HG03442 (cell line): ENCODE results near the gene PRKG1.

Experiments
- ATAC-seq: cut with Tn5 transposase; IDR thresholded peaks from one replicate; pipeline ENCODE4 v1.9.1; 2021; ENCODE audit warnings: mild to moderate bottlenecking, moderate library complexity; ENCODE audit not compliant: unreplicated experiment

Gene PRKG1

DNA sequence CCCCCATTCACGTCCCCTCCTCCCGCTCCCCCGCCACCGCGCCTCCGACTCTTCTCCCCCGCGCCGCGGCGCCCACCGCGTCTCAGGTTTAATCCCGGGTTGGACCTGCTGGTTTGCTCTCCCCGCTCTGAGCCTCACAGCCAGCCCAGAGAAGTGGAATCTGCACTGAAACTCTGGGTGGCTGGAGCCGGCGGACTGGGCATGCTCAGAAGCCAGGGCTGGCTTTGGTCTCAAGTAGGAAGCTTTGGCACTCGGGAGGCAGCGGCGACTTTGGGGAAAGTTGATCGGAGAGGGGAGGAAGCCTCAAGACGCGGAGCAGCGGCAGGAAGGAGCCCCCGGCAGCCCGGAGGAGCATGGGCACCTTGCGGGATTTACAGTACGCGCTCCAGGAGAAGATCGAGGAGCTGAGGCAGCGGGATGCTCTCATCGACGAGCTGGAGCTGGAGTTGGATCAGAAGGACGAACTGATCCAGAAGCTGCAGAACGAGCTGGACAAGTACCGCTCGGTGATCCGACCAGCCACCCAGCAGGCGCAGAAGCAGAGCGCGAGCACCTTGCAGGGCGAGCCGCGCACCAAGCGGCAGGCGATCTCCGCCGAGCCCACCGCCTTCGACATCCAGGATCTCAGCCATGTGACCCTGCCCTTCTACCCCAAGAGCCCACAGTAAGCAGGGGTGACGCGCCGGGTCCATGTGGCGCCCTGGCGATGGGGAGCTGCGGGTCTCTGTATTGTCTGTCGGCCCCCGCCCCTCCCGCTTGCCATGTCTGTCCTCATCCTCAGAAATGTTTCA is at the start of gene PRKG1:
Gene PRKG1 (plus strand): TSS at position 250 of the 791 bp plus-strand sequence.
- ATAC-seq = no peak

DNA sequence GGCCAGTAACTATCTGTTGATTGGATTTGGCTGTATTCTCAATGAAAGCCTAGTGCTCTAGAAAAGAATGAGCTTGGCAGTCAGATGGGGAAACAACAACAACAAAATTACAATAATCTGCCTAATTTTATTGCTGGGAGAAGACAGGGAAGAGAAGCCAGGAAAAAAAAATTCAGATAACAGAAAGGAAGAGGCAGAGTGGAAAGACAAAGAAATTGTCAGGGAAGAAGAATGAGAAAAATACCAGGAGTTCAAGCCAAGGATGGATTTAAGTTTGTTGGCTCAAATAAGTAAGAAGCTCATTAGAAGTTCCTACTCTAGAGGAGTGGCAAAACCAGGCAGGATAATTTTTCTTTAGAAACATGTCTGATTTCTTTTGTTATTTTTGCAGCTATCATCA is 45.9 kb upstream of the PRKG1 start:
- ATAC-seq = no peak

DNA sequence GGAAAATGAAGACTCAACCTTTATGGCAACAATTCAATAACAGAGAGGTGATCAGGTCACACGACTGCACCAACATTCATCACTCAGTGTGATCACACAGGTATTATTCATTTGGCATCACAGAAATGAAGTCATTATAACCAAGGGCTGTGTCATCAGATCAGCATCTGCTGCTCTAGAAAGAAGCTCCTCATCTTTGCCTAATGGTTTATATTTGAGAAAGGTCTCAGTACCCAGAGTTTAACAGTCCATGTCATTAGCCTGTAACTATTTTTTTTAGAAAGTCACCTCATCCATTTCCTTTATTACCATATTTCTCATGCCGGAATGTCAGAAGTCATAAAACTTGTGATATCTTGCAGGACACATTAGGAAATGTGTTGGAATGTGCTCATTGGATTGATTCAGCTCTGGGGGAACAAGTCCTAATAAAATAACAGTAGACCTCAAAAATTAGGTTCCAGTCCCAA is 45.1 kb upstream of the PRKG1 start:
- ATAC-seq = no peak

DNA sequence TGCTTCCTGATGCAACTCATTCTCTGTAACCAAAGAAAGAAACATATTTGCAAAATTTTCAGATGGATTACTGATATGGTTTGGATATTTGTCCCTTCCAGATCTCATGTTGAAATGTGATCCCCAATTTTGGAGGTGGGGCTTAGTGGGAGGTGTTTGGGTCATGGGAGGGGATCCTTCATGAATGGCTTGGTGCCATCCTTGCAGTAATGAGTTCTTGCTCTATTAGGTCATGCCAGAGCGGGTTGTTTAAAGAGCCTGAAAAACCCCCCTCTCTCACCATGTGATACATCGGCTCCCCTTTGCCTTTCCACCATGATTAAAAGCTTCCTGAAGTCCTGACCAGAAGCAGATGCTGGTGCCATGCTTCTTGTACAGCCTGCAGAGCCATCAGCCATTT is 43.8 kb upstream of the PRKG1 start:
- ATAC-seq = no peak

DNA sequence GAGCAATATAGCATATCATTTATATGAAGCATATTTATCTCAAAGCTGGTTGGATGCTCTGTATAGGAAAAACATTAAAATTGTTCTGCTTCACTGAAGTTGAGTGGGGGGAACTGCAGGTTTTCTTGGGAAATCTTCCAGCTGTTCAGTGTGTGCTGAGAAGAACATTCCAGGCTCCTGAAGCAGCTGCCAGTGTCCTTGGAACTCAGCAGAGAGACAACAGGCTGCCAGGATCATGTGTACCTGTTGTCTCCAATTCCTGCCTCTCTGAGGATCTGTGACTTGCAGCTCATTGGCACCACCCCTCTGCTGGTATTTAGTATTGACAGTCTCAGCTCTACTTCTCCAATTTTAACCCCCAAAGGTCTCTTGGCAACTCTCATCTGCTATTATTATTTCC is 42.3 kb upstream of the PRKG1 start:
- ATAC-seq = no peak

DNA sequence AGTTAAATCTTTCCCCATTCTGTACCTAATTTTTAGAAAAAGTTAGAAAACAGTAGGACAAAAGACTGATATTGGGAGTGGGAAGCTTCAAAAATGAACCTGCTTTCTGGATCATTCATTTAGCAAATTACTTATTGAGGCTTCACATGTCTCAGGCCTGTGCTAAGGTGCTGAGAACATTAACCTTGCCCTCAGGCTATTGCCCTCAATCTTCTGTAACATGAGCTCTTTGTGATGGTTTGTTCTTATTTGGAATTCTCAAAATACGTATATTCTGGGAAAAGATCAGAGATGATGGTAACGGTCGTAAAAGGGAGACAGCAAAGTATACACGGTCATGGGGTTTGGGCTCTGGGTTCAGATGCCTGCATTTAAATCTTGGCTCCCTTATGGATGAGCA is 39.5 kb upstream of the PRKG1 start:
- ATAC-seq = no peak

DNA sequence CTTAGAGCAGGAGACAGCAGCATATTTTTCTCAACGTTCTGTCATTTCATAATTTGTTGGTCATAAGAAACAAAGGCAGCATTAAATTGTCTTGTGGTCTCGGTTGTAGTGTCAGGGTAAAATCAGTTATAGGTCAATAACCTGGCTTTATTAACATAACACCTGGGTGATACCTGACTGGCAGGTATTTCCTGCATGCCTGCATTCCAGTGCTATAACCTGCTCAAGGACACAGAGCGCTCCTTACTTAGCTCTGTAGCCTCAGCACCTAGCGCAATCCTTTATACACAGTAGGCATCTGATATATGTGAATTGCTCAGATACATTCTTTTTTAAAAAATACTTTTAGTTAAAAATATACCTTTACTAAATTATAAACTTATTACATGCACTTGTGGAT is 38.9 kb upstream of the PRKG1 start:
- ATAC-seq = no peak

DNA sequence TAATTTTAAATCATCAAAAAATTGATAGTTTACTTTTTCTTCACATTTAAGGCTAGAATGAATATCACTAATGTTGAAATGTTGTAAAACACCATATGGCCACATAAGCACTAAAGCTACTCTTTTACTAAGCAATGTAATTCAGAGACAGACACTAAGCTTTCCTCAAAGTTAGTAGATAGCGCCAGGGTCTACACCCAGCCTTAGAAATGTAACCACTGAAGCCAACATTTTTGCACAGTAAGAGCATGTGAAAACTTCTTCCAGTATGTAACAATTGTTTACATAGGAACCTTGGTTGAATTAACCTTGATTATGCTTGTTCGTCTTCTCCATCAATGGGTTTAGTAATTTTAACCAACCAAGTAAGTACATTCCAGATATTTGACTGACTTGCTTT is 28.4 kb upstream of the PRKG1 start:
- ATAC-seq = no peak

DNA sequence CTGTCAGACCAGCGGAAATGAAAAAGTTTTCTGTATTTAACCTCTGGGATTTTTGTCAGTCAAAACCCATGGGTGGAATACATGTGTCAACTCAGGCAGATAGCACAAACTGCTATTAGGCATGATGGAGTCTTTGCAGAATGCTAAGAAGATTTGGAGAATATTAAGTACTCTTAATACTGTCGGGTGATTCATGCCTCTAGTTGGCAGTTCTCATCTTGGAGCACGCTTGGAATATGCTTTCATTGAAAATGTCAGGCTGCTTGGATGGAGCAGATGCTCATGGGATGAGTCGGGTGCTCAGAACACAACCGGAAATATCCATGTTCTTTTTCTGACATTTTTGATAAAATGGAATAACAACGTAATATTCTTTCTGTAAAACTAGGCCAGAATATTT is 27.6 kb upstream of the PRKG1 start:
- no peak for ATAC-seq

DNA sequence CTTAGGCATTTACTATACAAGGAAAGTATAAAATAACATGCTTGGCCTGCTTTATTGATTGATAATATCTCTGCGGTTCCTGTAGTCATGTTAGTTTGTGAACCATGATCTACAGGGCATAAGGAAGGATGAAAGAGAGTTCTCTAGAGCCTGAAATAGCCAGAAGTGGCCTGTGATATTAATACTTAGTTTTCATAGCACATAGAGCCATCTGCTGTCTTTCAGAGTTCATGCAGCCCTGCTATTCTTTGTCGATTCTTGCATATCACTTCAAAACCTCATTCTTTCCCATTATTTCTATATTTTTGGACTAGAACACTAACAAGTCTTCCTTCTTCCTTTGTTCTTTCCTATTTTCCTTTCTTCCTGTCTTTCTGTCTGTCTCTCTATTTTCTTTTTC is 26.4 kb upstream of the PRKG1 start:
- ATAC-seq = no peak

DNA sequence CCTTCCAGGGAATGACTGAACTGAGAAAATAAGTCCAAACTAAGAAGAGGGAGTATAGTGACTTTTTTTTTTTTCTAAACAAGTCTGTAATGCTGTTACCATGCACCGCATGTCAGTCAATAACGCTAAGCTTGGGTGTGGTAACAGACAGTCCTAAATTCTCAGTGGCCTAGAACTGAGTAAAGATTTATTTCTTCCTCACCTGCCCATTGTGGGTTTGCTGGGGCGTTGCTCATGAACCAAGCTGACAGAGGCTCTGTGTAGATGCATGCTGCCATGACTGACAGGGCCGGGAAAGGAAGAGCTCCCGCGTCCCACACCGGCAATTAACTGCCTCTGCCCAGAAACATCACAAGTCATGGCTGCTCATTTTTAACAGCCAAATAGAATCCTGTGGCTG is 25.5 kb upstream of the PRKG1 start:
- ATAC-seq = no peak

DNA sequence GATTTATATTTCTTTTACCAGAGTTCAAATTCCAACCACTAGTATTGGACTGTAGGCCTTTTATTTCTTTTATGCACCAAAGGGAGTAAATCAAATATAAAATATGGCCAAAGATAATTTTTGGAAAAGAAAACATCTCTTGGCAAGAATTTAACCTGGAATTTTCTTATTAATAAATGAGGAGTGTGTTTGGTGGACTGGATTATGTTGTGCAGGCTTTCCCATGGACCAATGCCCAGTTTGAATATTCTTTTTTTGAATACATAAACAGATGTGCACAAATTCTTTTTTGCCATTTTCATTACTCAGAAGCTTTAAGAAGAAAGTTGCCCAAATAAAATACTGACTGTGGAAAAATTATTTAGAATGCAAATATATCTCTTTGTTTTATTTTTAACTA is 22.1 kb upstream of the PRKG1 start:
- ATAC-seq = no peak

DNA sequence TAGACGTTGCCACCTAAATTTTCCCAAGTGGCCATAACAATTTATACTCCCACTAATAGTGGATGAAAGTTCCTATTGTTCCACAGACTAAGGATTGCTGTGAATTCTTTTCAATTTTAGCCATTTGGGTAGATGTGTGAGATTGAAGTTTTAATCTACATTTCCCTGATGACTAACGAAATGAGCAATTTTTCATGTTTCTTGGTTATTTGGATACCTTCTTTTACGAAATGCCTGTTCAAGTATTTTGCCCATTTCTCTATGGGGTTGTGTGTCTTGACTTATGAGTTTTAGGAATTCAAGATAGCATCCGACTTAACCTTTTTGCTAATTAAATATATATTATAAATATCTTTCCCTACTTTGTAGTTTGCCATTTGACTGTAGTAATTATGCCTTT is 16.4 kb upstream of the PRKG1 start:
- no peak for ATAC-seq

DNA sequence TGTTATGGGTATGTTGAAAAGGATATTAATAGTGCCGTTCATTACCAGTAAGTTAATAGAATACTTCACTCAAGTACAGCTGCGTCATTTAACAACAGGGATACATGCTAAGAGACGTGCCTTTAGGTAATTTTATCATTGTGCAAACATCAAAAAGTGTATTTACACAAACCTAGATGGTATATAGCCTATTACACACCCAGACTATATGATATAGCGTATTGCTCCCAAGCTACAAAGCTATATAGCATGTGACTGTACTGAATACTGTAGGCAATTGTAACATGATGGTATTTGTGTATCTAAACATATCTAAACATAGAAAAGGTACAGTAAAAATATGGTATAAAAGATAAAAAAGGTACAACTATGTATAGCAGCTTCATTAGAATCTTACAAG is 11.1 kb upstream of the PRKG1 start:
- no peak for ATAC-seq

DNA sequence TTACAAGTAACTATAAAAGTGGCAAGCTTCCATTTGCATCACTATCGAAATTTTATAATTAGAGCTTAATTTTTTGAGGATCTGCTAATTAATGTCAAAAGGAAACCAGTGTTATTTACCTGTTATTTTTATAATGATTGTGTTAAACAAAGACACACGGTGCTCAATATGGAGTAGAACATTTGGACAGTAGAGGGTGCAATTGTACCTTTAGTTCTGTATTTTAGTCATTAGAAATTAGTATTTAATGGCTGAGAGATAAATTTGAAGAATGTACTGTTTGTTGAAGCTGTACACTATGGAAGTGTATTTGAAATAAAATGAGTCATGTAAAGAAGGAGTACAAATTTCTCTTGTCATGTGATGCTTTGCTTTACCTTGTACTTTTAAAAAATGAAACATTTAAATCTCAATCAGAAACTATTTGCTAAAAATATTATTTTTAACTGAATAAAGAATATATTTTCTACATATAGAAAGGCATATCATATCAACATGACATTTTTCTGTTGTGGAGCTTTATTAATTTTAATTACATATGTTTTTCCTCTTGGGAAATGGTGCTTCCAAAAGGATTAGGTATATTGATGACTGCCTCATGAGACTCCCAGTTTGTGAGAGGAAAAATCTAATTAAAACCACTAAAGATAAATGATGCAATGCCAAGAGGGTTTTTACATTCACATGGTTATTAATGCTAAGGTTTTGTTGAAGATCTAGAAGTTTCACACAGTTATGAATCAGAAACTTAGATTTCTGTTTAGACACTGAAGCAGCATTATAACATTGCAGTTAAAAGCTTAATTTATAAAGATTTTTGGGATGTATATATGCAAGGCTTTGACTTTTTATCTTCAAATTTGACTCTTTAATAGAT is 10.4 kb upstream of the PRKG1 start:
- peak; percentile 49 for ATAC-seq

DNA sequence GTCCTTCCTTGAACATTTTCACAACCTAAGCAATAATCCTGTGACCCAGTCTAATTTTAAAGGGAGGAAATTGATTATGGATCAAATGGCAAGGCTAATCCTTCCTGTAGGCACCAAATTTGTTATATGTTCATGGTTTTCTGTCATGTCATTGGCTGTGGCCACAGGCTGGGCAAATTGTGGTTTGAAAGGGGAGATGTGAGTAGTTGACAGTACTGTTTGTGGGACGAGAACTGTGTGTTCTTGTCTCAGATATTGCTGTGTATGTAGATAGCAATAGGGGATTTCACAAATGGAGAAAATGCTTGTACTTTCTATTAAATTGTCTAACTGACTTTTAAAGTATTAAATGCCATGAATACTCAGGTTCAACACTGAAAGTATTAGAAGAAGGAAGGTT is 8.1 kb upstream of the PRKG1 start:
- no peak for ATAC-seq

DNA sequence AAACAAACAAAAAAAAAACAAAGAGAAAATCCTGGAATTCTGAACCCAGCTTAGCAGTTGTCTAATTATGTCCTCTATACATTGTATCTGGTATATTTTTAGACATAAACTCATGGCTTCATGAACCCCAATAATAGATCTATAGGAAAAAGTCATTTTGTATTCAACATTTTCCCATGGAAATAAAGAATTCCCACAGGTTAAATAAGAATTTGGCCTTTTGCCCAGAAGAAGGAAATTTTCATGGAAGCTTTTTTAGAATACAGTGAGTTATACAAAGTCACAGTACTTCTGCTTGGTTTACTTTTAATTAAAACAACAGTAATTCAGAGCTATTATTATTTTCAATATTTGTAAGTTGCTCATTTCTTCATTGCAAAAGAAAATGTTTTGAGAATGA is 2.1 kb upstream of the PRKG1 start:
- ATAC-seq = no peak

DNA sequence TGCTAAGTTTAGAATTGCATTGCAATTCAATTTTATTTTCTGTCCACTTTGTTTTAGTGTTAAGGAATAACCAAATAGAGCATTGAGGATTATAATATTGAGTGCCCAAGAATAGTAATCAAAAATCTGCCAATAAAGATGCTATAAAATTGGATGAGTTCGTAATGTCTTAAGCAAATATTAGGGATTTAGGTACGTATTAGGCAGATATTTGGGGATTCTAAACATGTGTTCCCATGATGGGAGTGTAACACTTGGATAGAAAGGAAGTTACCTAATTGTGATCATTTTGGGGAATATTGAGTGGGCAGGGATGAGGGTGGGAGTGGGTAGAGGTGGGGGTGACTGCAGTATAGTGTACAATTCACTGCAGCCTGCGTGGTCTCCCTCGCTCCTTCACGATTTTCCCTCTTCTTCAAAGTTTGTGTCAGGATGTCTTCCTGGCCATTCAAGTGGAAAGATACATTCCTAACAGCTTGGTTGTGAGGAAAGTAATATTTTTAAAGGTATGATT is 1.3 kb upstream of the PRKG1 start:
- no peak for ATAC-seq

DNA sequence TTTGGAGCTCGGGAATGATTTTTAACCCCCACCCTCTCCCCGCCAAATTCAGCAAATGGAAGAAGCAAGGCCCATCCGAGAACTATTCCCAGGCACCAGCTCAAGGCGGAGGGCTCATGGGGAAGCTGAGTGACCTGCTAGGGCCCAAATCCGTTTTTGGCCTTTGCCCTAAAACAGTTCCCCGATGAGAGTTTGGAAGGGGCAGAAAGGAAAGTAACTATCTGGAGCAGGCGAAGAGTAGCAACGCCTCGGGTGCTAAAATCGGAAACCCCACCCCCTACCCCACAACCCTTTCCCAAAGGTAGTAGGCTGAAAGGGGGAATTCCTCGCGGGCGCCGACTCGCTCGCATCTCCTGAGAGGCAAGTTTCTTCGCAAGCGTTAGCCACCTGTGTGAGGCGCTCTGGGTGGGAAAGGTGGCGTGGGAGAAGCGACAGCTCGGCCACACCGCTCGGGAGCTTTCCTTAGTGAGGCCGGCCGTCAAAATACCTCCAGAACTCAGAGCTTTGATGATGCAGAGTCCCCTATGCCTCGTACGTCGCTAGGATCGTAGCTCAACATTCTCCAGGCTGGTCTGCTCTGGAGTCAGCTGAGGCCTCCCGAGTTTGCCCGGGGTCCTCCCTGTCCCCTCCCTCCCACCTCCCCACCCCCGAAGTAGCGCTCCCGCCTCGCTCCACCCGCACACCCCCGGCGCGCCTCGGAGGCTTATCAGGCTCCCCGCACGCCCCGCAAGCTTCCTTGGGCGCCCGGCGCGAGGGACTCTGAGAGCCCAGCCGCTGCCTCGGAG is 642 bp upstream of the PRKG1 start:
- ATAC-seq = no peak

DNA sequence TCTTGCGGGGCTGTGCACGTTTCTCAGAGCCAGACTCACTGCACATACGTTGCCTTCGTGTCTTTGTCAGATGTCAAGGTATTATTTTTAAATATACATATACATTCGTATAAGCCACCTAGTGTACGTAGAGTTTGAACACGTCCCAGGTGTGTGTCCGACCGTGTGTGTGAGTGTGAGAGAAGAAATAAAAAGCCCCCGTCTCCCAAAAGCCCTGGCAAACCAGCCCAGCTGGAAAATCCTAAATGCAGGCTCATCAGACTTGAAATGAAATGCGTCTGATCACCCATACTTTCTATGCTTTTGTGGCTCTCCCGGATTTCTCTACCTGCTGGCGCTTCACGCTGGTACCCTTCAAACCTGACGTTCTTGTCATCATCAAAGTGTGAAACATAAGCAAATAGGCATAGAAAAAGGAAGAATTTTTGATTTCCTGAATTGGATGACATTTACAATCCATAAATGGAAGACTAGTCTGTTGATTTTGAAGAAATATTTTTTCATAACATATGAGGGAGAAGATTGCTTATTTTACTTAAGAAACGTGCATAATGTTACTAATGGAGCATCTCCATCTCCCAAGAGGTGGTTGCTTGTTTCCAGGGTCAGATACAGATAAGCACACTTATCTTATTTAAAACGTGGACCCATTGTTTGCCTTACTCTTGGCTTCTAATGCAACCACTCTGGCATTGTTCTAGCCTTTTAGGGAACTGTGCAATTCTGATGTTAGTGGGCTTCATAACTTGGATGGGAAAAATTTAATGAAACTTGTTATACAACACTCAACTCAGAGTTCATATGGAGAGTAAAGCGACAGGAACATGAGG is 971 bp downstream of the PRKG1 start:
- ATAC-seq = no peak
